A549 (cell line): ENCODE results near the gene GAS7. TPM values are rescaled to one million over a fixed set of nuclear protein-coding genes. Genes with fewer than 3 reads are reported as not detected.

Source experiments
- ATAC-seq, 2 experiments: fragments of 200-7000 bp in 1 of 2; fragments of >200 bp in 1 of 2; cut with Nextera tagmentation in 1 of 2; cut with Tn5 transposase in 1 of 2; 3 replicates each; pipeline versions ENCODE4 v1.8.0 to v1.9.1; 2018 to 2020; ENCODE audit warnings: mild to moderate bottlenecking in 1 of 2, moderate library complexity in 1 of 2
- CTCF ChIA-PET: fragments of 300-600 bp; sonication (Branson Sonifier 250); formaldehyde crosslinking; extraction: SDS; loops from one replicate; lab custom pipeline; 2021; ENCODE audit warnings: antibody characterized with exemption, inconsistent platforms; lab: Yijun Ruan, JAX
- POLR2A ChIA-PET: fragments of 350-600 bp; formaldehyde crosslinking; extraction: SDS; loops from one replicate; lab custom pipeline; 2021; ENCODE audit warnings: antibody characterized with exemption, inconsistent platforms; lab: Yijun Ruan, JAX
- DNase-seq, 2 experiments: peaks; one replicate each; pipeline versions ENCODE4 v3.0.0 to v3.0.0-alpha.2; 2011 to 2016; ENCODE audit warnings: low read depth in 1 of 2, low spot score in 1 of 2
- FAIRE-seq: peaks from 2 replicates; lab custom pipeline; 2011; peaks lifted over from hg19 to GRCh38; lab: Jason Lieb, UNC
- H3K27ac ChIP-seq, 2 experiments: fragments of >200 bp; sonication (Bioruptor Twin); formaldehyde crosslinking; 3 replicates each; pipeline ENCODE4 v1.5.1; 2016 to 2017
- H3K4me1 ChIP-seq: fragments of >200 bp; sonication (Bioruptor Twin); formaldehyde crosslinking; 3 replicates; pipeline ENCODE4 v1.6.1; 2016
- H3K4me2 ChIP-seq: fragments of >200 bp; sonication (Bioruptor Twin); formaldehyde crosslinking; 3 replicates; pipeline ENCODE4 v1.6.1; 2016
- H3K4me3 ChIP-seq: fragments of >200 bp; sonication (Bioruptor Twin); formaldehyde crosslinking; 3 replicates; pipeline ENCODE4 v1.5.1; 2016
- H3K9me3 ChIP-seq: fragments of >200 bp; sonication (Bioruptor Twin); formaldehyde crosslinking; 3 replicates; pipeline ENCODE4 v1.6.1; 2016
- ATOH8 ChIP-seq: fragments of 250-450 bp; sonication (Bioruptor Pico); IDR thresholded peaks from 2 replicates; pipeline ENCODE4 v1.5.0; 2020; ENCODE audit warnings: low read depth, mild to moderate bottlenecking, moderate library complexity
- CBX8 ChIP-seq: fragments of 200-600 bp; sonication (generic); IDR thresholded peaks from 2 replicates; pipeline ENCODE4 v1.6.1; 2016
- CEBPB ChIP-seq, 2 experiments: fragments of >200 bp in 1 of 2; sonication (Bioruptor Twin) in 1 of 2; formaldehyde crosslinking in 1 of 2; IDR thresholded peaks; 2 replicates each; pipeline ENCODE4 v1.6.1; 2012 to 2016
- CHD4 ChIP-seq: fragments of 200-600 bp; sonication (generic); IDR thresholded peaks from 2 replicates; pipeline ENCODE4 v1.6.1; 2016; ENCODE audit warnings: antibody characterized with exemption, mild to moderate bottlenecking, borderline replicate concordance
- CTCF ChIP-seq: fragments of >200 bp; sonication (Bioruptor Twin); formaldehyde crosslinking; IDR thresholded peaks from 3 replicates; pipeline ENCODE4 v1.5.1; 2016
- EHMT2 ChIP-seq: fragments of 200-600 bp; sonication (generic); IDR thresholded peaks from 2 replicates; pipeline ENCODE4 v1.6.1; 2016; ENCODE audit warnings: antibody characterized with exemption, low read depth, mild to moderate bottlenecking, moderate library complexity
- FOSB ChIP-seq: fragments of 250-450 bp; sonication (Bioruptor Pico); IDR thresholded peaks from 2 replicates; pipeline ENCODE4 v1.5.0; 2020; ENCODE audit warnings: mild to moderate bottlenecking, moderate library complexity
- FOSL2 ChIP-seq, 2 experiments: fragments of 450-650 bp in 1 of 2; fragments of >200 bp in 1 of 2; sonication (Bioruptor Twin) in 1 of 2; formaldehyde crosslinking; IDR thresholded peaks; 2 replicates each; pipeline versions ENCODE4 v1.5.0 to v1.6.1; 2016 to 2020; ENCODE audit warnings: mild to moderate bottlenecking in 1 of 2, moderate library complexity in 1 of 2
- GATA3 ChIP-seq: IDR thresholded peaks from 2 replicates; pipeline ENCODE4 v1.6.1; 2012; ENCODE audit warnings: borderline replicate concordance
- HES2 ChIP-seq: fragments of >200 bp; sonication (Bioruptor Twin); formaldehyde crosslinking; IDR thresholded peaks from 2 replicates; pipeline ENCODE4 v1.6.1; 2016
- HOXB13 ChIP-seq: fragments of 250-450 bp; sonication (Bioruptor Pico); IDR thresholded peaks from 2 replicates; pipeline ENCODE4 v1.5.0; 2020; ENCODE audit warnings: low read depth, mild to moderate bottlenecking, moderate library complexity
- JUN ChIP-seq, 2 experiments: fragments of >200 bp; sonication (Bioruptor Twin); formaldehyde crosslinking; IDR thresholded peaks; 2 replicates in 1 of 2; 3 replicates in 1 of 2; pipeline ENCODE4 v1.6.1; 2016 to 2017
- JUNB ChIP-seq: fragments of >200 bp; sonication (Bioruptor Twin); formaldehyde crosslinking; IDR thresholded peaks from 2 replicates; pipeline ENCODE4 v1.6.1; 2016
- NPAS2 ChIP-seq: fragments of 250-450 bp; sonication (Bioruptor Pico); IDR thresholded peaks from 2 replicates; pipeline ENCODE4 v1.8.0; 2022; ENCODE audit warnings: mild to moderate bottlenecking, moderate library complexity, borderline replicate concordance
- NR3C1 ChIP-seq: fragments of >200 bp; sonication (Bioruptor Twin); formaldehyde crosslinking; IDR thresholded peaks from 3 replicates; pipeline ENCODE4 v1.6.1; 2017
- RCOR1 ChIP-seq: fragments of 150-350 bp; IDR thresholded peaks from 2 replicates; pipeline ENCODE4 v1.6.1; 2014; ENCODE audit warnings: antibody characterized with exemption, low read length, low read depth
- RFX5 ChIP-seq: fragments of 450-650 bp; IDR thresholded peaks from 2 replicates; pipeline ENCODE4 v1.7.1; 2014; ENCODE audit warnings: antibody characterized with exemption, mild to moderate bottlenecking, moderate library complexity
- SREBF2 ChIP-seq: fragments of 450-650 bp; IDR thresholded peaks from 2 replicates; pipeline ENCODE4 v1.6.1; 2014; ENCODE audit warnings: mild to moderate bottlenecking, moderate library complexity
- TP53 ChIP-seq: fragments of 250-450 bp; sonication (Bioruptor Pico); IDR thresholded peaks from 2 replicates; pipeline ENCODE4 v1.5.0; 2021; ENCODE audit warnings: mild to moderate bottlenecking, moderate library complexity
- USF2 ChIP-seq: fragments of 450-650 bp; IDR thresholded peaks from 2 replicates; pipeline ENCODE4 v1.6.1; 2014; ENCODE audit warnings: antibody characterized with exemption
- ZC3H11A ChIP-seq: fragments of 450-650 bp; IDR thresholded peaks from 2 replicates; pipeline ENCODE4 v1.6.1; 2014; ENCODE audit warnings: antibody characterized with exemption, mild to moderate bottlenecking
- ZNF302 ChIP-seq: fragments of 250-450 bp; sonication (Bioruptor Pico); IDR thresholded peaks from 2 replicates; pipeline ENCODE4 v1.9.0; 2021; ENCODE audit warnings: inconsistent platforms, mild to moderate bottlenecking, moderate library complexity
- ZSCAN20 ChIP-seq: fragments of 250-450 bp; sonication (Bioruptor Pico); IDR thresholded peaks from 2 replicates; pipeline ENCODE4 v1.8.0; 2022; ENCODE audit warnings: mild to moderate bottlenecking, moderate library complexity
- WGBS: methylation state at CpG from one replicate; pipeline ENCODE4 v1.1.6; 2017; ENCODE audit errors: missing lambda C conversion rate; 5-methylcytosine and 5-hydroxymethylcytosine counted together
- polyA plus RNA-seq, 4 experiments: library from polyadenylated mRNA; depleted of rRNA in 3 of 4; stranded (reverse); fragments of >200 nt; fragmentation: RNase III in 1 of 4; extraction: RNeasy Plus Mini Kit Qiagen cat#74134 plus additional on column Dnase treatment in 1 of 4; gene quantifications; 2 replicates in 3 of 4; 3 replicates in 1 of 4; pipeline ENCODE4 v1.2.3, GENCODE V29; 2011 to 2017

The GAS7 gene
- polyA plus RNA-seq, 2 of the 4 experiments (the other 2 are of a cell fraction), result 1.3 to 1.5 TPM

- ChIA-PET POLR2A (no interaction called here), CTCF (interaction anchor here (1.0 to 20.1 kb wide), 9 partner anchors 9 to 660 kb away, joined by 3 to 232 read pairs (median 20); no protein-coding TSS in a partner anchor)
- no peaks in the 10 kb centered on the region for H3K9me3 ChIP-seq
- H3K4me3 ChIP-seq, result no peak overlapping the region
- FAIRE-seq (no peak), DNase-seq (no peak), ATAC-seq (no peak)
- H3K4me1 ChIP-seq, result peaks cover 4% of the 10 kb centered on the region; the same call in 1 of the 3 replicates
- 44% methylated on average over 8 of the region's 8 CpGs for WGBS
- no peak overlapping the region for H3K4me2 ChIP-seq
- TF ChIP-seq JUNB (no peak), RCOR1 (no peak), USF2 (no peak), TP53 (CRISPR knock-in tag) (no peak), SREBF2 (no peak), ZSCAN20 (no peak), NR3C1 (no peak), CEBPB (IDR thresholded peaks at IDR 0.05) (no peak), CHD4 (no peak), JUN (IDR thresholded peaks at IDR 0.05) (no peak), EHMT2 (no peak), CBX8 (no peak), ATOH8 (CRISPR knock-in tag) (no peak)
- no peak overlapping the region for H3K27ac ChIP-seq
Measured at GRCh38 chr17:9957244-9957643, 241.2 kb downstream of the GAS7 start.

GRCh38 chr17:9956474-9957131 lies 241.8 kb downstream of the GAS7 start:
- 51% methylated on average over 14 of the region's 14 CpGs for WGBS
- FAIRE-seq, result no peak

GRCh38 chr17:9953492-9953891 lies 244.9 kb downstream of the GAS7 start:
- 23% methylated on average over 10 of the region's 10 CpGs for WGBS
- no peak for TF ChIP-seq NPAS2 (CRISPR knock-in tag)
- TF ChIP-seq CHD4, result no peak
- no peak for TF ChIP-seq FOSB
- no peak for TF ChIP-seq CTCF
- no peak for TF ChIP-seq RFX5
- no peak for TF ChIP-seq GATA3
- no peak for TF ChIP-seq ZNF302 (CRISPR knock-in tag)
- no peak for TF ChIP-seq ZSCAN20
- no peak for TF ChIP-seq HOXB13 (CRISPR knock-in tag)
- no peak for TF ChIP-seq HES2
- TF ChIP-seq RCOR1, result no peak
- no peak for TF ChIP-seq FOSL2 (IDR thresholded peaks at IDR 0.05)
- TF ChIP-seq FOSL2 (CRISPR knock-in tag; IDR thresholded peaks at IDR 0.05), result no peak
- Histone ChIP-seq H3K4me3 (no peak overlapping the region), H3K27ac (no peak overlapping the region), H3K4me2 (no peak overlapping the region), H3K4me1 (no peaks in the 10 kb centered on the region), H3K9me3 (no peaks in the 10 kb centered on the region)
- CTCF ChIA-PET, result interaction anchor here (1.7 to 20.1 kb wide), 3 partner anchors 13 to 29 kb away, joined by 8 to 232 read pairs (median 51); no protein-coding TSS in a partner anchor
- FAIRE-seq, result no peak
- POLR2A ChIA-PET, result interaction anchor here (0.5 kb wide), 1 partner anchor 165 kb away, joined by 3 read pairs; no protein-coding TSS in a partner anchor
- no peak; a peak in 1 of 6 replicates for ATAC-seq
- no peak for DNase-seq

More at GRCh38 chr17:9956474-9957131, 241.8 kb downstream of the GAS7 start:
- H3K9me3 ChIP-seq, result no peaks in the 10 kb centered on the region
- H3K4me2 ChIP-seq, result no peak overlapping the region
- ATAC-seq, result no peak; a peak in 1 of 6 replicates
- no peak overlapping the region for H3K27ac ChIP-seq
- H3K4me3 ChIP-seq, result no peak overlapping the region
- CTCF ChIA-PET, result interaction anchor here (0.7 to 20.1 kb wide), 14 partner anchors 8 to 658 kb away, joined by 3 to 232 read pairs (median 4); no protein-coding TSS in a partner anchor
- POLR2A ChIA-PET, result no interaction called here
- no peak for DNase-seq
- TF ChIP-seq NPAS2 (CRISPR knock-in tag), result no peak
- peak; percentile 22; the same call in 1 of the 2 replicates for TF ChIP-seq SREBF2
- no peak for TF ChIP-seq ZC3H11A
- H3K4me1 ChIP-seq, result peaks cover 4% of the 10 kb centered on the region; the same call in 1 of the 3 replicates
